ENCODE data around the gene SCD5. TPM values are rescaled to one million over a fixed set of nuclear protein-coding genes. Genes with fewer than 3 reads are reported as not detected.

Gene SCD5
- polyA plus RNA-seq, 12 donors = 3.3 to 20.5 (median 13.0) TPM; not detected in 1

DNA sequence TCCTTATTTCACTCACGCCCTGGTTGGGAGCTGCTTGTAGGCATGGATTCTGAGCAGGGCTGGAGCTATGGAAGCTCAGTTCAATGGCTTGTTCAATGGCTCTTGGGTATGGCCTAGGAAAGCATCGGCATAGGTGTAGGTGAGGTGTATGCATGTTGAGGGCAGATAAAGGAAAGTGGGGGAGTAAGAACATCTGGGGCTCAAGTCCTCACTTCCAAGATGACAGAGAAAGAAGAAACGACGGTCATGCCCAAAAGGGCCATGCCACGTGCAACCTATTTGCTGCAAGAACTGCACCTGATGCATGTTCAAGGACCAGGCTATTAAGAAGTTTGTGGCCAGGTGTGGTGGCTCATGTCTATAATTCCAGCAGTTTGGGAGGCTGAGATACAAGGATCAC lies 23.4 kb downstream of the SCD5 start:
- no peak for DNase-seq

DNA sequence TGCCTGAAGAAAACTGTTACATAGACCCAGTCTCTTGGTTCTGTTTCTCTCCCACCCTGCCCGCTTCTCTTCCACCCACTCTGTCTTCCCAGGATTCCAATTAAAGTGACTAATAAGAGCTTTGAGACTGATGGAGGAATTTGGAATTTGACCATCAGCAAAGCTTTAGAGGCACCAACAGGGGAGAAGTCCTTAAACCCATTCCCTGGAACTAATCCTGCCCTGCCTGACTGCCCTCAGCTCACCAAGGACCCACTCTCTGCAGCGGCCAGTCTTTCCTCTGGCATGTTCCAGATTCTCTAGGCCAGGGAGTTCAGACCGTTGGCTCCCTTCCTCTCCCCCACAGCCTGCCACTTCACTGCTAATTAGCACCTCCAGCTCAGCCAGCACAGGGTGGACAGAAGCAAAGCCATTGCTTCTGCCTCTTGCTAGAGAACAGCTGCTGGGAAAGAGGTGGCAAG lies 23.9 kb downstream of the SCD5 start:
- DNase-seq = no peak

DNA sequence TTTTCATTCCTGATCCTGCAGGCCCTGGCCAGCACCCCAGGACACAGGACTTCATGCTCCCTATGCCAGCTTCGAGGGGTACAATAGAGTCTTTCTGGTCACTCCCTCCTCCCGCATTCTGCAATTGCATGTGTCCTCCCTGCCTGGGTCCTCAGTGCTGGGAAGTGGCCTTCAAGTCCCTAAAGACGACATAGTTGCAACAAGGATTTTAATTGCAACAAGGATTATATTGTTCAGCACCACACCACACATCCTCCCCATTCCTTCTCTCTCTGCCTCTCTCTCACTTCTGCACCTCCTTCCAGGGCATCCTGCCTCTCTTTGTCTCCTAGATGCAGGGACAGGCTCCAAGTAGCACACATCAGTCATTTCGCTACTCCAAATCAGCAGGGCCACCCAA lies 25.5 kb downstream of the SCD5 start:
- DNase-seq = no peak

DNA sequence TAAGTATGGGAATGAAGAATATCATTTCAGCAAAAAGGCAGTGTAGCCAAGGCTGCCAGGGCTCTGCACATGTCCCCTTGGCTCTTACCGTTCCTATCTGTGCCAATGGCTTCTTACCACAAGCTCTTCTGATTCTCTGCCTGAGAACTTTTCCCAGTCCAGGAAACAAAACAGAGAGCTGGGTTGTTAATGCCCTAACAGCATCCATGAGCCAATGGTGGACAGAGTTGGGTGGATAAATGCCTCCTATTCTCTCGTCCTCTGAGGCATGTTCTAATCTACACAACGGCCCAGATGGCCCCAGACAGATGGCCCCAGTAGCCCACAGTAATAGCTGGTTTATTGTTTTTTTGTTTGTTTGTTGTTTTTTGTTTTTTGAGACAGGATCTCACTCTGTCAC lies 28.0 kb downstream of the SCD5 start:
- DNase-seq = no peak

DNA sequence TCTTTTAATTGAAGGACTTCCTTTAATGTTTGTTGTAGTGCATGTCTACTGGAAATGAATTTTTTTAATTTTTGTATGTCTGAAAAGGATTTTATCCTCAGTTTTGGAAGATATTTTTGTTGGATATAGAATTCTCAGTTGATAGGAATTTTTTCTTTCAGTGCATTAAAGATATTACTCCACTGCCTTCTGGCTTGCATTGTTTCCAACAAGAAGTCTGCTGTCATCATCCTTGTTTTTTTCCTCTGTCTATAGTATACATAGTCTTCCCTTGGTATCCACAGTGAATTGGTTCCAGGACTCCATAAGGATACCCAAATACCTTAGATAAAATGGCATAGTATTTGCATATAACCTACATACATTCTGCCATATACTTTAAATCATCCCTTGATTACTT lies 33.5 kb downstream of the SCD5 start:
- no peak for DNase-seq

DNA sequence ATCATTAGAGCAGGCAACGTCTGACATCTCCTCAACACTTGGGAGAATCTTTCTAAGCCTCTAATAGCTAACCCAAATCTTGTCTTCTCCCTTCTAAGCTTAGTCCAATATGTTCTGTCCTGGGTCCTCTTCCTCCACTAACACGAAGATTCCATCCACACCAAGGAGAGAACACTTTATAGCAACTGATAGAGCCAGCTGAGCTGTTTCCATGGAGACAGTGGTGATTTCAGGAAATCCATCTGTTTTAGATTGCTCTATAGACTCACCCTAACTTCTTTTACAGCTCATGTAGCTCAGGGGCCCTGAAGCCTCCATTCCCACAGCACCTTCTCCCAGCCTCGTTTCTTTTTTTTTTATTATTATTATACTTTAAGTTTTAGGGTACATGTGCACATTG lies 37.4 kb downstream of the SCD5 start:
- no peak for DNase-seq

DNA sequence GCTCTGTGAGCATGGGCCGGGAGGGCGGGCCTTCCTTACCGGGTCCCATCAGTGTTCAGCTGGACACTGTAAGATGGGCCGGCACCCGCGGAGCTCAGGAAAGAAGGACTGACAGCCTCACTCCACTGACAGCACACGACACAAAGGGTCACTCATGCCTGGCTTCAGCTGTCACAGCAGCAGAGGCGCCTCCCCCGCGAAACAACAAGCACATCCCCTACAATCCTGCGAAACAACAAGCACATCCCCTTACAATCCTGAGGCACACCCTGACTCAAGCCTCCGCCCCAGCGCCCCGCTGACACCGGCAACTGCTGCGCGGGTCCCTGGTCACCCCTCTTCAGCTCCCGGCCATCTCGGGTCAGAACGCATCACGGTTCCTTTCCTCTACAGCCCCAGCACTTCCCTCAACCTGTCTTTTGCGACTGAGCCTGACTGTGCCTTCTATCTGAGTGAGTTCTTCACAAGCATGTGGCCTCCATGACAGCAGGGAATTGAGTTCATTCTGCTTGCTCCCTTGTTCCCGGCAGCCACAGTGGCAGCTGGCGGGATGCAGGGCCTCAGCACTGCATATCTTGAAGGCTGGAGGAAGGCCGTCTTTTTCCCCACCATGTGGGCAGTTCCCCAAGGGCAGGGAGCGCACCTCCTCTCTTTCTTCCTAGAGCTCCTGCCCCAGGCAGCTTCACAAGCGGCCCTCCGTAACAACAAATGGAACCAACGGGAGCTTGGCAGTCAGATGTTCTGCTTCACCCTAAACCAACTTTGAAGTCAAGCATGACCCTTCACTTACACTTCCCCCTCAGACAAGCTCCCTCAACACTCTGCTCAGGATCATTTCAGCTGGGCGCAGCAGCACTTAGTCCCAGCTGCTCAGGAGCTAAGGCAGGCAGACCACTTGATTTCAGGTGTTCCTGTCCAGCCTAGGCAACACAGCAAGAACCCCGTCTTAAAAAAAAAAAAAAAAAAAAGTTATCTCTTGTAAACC lies 39.6 kb downstream of the SCD5 start:
- no peak for DNase-seq

DNA sequence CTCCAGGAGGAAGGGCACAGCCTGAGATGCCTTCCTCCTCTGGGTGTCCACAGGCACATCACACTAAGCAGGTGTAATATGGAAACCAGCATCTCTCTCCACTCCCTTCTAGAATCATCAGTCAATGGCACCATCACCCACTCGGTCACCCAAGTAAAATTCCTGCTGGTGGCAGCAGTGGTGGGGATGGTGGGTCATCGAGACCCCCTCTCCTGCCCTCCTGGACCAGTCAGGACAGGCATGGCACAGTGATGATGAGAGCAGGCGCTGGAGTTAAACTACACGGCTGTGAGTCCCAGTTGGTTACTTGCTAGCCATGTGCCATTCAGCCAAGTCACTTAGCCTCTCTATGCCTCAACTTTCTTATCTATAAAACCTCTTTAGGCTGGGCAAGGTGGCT lies 42.5 kb downstream of the SCD5 start:
- no peak for DNase-seq

DNA sequence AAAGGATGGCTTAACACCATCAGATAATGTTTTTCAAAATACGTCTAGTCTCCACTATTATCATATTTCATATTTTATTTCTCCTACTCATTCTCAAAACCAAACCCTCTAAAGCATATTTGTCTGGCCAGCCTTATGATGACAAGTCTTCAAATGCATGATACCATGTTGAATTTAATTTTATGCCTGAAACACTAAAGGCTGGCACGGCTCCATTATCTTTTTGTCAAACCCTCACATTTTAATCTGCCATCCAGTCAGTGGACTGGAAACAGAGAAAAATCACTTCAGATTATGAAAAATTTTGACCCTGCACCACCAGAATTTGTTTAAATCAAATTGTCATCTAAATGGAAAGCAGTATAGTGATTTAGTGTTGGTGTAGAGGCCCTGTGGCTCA lies 42.9 kb downstream of the SCD5 start:
- no peak for DNase-seq

DNA sequence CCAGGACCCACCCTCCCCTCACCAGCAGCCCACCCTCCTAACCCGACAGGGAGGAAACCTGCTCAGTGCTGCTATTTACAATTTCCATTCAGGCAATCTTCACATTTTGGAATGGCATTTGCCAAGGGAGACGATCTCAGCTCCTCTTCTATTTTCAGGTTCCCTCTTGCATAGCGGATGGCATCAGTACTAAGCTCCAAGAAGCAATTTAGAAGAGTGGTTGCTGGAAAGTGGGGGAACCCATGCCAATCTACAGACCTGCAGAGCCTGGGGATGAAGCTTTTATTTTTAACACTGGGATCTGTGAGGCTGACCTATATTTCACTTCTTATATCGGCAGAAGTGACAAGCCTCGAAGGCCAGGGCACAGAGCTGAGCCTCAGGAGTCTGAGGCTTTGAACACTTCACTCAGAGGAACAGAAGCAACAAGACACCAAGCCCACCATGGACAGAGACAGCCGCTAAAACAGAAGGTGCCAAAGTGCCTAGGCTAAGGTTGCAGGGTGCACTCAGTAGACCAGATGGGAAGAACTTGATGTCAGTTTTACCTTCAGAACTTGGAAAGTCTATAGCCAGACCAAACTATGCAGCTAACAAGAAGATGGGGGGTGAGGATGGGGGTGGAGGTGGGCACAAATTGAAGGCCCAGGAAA lies 44.0 kb downstream of the SCD5 start:
- DNase-seq = no peak

DNA sequence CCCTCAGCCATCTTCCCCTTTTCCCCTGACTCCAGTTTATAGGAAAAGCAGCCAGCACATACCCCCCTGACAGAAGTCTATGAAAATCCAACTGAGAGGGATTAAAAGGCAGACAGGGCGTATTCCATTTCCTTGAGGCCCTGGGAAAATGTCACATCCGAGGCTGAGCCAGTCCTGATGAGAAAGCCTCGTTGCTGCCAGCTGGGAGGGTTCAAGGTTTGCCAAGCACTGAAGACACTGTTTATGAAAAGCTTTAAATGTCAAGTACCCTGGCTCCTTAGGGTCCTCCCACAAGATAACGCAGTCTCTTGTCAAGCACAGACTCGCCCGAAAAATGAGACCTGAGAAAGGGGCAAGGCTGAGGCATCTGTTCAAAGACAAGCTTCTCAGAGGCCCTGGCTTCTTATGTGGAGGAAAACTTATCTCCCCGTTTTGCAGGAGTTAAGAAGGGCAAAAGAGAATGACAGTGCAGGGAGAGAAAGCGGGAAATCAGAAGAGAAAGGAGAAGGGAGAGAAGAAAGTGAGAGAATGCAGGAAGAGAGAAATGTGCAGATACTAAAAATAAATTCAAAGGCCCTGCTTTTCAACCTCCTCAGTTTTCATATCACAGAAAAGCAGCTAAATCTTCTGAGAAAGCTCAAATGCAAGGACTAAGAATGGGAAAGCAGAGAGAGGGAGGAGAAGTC lies 44.7 kb downstream of the SCD5 start:
- no peak for DNase-seq

DNA sequence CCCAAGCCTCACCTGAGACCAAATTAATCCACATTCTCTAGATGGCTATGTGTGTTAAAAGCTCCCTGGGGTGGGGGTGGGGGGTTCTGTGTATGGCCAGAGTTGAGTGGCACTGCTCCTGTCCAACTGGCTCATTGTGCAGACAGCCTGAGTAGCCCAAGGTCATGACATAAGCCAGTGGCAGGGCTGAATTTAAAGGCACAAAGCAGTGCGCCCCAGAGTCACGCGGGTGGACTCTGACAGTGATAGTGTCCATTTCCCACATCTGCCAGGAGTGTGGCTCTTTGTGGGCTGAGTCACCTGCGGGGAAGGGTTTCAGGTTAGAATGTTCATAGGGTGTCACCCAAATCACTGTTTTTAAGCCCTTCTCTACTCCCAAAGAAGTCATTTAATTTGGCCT lies 45.4 kb downstream of the SCD5 start:
- no peak for DNase-seq

DNA sequence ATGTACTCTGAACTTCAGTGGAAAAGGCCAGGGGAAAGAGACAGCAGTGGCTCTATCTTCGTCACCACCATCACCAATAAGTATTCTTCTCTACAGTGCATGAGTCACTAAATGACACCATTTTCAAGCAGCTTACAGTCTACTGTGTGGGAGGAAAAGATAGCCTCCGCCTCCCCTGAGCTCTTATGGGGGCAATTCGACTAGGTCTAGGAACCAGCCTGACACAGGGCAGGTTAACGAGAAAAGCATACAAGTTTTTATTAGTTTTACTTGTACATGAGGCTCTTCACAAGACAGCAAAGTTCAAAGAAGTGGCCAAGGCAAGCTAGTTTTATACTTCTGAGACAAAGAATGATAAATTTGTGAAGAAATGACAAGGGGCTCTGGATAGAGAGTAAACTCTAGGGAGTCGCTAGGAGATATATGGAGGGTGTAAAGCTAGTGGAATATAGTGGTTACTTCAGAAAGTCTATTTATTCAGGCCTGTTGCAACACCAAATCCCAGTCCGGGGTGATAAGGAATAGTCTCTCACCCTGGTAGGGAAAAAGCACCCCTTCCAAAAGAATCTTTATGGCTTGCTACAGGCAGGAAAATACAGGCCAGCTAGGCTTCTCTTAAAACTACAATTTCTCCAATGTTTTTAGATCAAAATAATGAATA lies 49.7 kb downstream of the SCD5 start:
- no peak for DNase-seq

DNA sequence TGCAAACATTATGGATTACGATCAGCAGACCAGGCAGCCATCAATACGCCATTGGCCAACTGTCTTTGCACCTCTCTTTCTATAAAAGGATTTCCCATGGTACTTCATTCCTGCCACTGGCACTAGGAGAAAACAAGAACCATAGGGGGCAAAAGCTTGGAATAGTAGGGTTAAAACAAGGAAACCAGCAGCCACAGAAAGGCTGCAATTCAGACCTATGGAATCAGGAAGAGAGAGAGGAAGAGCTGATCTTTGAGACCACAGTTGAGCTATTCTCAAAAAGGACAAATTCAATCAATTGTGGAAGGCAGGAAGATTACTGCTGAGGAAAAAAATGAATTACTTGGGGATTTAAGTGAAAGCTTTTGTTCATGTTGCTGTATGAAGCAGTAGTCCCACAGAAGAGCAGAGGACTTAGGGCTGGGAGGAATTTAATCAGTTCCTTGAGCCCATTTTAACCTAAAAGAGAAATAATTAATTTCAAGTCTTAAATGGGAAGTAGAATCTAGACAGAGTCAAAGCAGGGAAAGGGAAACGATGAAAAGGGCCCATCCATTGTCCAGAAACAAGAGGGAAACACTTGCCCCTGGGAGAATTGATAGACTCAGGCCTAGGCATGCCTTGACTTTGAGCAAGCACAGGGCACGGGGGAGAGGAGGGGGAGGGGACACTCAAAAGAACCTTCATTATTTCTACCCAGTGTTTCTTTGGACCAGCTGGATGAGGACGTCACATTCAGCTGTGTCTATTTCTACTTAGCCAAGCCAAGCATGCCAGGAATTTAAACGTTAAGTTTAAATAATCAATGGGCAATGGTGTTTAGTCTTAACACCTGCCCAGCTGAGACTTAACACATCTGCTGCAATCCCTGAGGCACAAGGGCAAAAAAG lies 50.7 kb downstream of the SCD5 start:
- no peak for DNase-seq

DNA sequence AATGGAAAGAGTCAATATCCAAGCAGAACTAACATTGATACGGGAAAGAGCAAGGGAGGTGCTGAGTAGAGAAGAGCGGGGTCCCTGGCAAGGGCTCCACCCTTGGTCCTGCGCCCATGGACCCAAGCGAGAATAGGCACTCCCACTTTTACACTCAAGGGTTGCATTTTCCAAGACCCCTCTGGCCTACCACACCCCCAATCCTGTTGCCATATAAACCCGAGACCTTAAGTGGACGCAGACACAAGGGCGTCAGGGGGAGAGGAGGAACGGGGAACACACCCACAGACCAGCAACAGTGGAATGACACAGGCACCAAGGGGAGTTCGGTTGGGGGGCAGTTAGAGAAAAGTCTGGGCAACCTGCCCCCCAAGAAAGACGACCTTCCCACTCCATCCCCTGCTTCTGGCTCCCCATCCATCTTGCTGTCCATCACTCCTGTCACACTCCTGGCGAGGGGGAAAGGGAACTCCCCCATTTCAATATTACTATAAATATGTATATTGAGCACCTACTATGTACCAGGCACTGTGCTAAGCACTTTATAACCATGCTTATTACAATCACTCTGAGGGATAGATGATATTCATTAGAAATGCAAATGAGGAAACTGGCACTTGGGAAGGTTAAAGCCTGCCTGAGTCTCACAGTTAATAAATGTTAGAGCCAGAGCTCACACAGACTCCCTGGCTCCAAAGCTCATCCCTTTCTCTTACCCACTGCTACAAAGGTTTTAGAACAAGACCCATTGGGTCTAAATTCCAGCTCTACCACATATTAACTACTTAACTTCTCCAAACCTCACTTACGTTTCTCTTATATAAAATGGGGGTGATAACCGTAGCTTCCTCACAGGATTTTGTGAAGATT lies 51.7 kb downstream of the SCD5 start:
- no peak for DNase-seq

DNA sequence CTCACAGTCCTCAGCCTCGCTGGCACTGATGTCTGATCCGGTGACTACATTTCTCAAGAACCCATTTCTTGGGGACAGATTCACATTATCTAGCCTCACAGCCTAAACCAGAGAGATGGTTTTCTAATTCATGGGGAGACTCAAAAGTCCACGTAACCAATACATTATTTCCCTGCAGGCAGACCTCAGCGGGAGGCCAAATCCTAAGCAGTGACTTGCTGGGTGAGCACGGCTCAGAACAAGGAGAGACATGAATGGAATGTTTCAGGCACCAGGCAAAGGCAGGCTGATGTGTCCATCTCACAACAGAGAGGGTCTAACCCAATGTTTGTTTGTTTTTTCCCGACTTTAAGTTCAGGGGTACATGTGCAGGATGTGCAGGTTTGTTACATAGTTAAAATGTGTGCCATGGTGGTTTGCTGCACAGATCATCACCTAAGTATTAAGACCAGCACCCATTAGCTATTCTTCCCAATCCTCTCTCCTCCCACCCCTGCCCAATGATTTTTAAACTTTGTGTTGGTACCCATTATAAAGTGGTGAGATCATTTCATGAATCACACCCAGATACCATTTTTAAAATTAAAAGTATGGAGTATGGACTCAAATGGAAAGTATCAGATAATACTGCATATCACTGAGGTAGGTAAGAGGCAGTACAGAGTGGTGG lies 53.3 kb downstream of the SCD5 start:
- DNase-seq = no peak

DNA sequence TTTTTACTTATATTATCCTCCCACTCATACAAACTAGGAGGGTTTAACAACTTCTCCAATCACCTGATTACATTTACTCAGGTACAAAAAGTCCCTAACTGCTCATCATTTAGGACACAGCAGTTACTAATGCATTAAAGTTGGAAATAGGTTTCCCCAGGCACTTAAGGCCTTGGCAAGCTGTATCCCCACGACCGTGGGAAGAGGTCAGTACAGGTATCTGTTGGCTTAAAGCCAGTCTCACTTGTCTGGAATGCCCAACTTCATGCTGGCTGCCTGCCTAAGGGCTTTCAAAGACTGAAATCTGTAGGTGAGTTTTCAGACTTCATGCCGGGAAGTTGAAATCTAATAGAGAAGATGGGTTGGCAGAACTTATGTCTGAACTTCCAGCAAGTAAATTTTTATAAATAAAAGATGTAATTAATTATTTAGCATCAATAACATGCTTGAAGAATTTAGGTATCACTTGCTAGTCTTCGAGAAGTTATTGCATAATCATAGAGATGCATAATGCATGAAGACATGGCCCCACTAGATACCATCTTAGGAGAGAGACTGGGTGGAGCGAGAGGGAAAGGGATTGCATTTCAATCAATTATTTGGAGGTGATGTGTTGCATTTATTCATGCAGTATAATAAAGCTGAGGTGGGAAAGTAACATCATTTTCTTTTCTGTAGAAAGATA lies 54.2 kb downstream of the SCD5 start:
- DNase-seq = no peak

DNA sequence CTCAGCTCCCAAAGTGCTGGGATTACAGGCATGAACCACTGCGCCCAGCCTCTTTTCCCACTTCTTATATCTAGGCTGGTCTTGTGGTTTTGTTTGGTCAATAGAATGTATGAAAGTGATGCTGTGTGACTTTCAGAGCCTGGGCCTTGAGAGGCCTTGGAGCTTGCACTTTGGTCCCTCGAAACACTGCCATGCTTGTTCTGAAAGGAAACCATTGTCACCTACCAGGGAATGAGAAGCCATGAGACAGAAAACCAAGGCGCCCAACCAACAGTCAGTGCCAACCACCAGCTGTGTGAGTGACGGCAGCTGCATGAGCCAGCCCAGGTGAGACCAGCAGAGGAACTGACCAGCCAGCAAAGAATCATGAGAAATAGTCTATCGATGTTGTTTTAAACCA lies 57.4 kb downstream of the SCD5 start:
- DNase-seq = no peak

Data from muscle of arm (tissue), 12 donors.